Measurements from ENCODE around the gene FAM222A. TPM values are rescaled to one million over a fixed set of nuclear protein-coding genes. Genes with fewer than 3 reads are reported as not detected.

FAM222A gene
- total and polyA plus RNA-seq, 2 of the 8 experiments (the other 6 are each of a cell fraction or from before 2014, with no cell fraction given) = 0.94 to 1.1 TPM

DNA sequence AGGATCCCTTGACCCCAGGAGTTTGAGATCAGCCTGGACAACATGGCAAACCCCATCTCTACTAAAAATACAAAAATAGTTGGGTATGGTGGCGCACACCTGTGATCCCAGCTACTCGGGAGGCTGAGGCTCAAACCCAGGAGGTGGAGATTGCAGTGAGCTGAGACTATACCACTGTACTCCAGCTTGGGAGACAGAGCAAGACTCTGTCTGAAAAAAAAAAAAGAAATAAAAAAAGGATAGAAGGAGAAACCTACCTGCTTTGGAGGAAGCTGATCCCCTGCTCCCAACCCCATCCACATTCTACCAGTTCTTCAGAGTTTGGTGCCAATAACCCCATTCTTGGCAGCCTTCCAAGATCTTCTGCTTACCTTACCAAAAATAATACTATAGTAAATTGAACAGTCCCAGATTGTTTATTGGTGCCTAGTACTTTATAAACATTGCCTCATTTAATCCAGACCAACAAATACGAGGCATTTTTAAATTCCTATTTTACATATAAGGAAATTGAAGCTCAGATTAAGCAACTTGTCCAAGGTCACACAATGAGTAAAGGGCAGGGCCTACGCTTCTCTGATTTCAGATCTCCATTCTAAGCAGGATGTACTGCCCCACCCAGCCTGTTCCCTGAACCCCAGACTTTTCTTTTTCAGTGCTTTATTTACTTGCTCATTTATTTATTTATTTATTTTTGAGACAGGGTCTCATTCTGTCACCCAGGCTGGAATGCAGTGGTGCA is 33.2 kb upstream of the FAM222A start:
- TF ChIP-seq JUND (IDR thresholded peaks at IDR 0.05; ENCODE audit: low read length) = no peak
- no peak for TF ChIP-seq SAP30 (IDR thresholded peaks at IDR 0.05; ENCODE audit: insufficient read depth, insufficient replicate concordance, low read length)
- no peak for TF ChIP-seq SRF (IDR thresholded peaks at IDR 0.05; ENCODE audit: low read depth, low read length)
- TF ChIP-seq RAD21 (IDR thresholded peaks at IDR 0.05 in 1 of 2, conservative IDR thresholded peaks at IDR 0.05 in 1 of 2; ENCODE audit: low read depth in 2 of 2, low read length in 2 of 2) = no peak
- TF ChIP-seq SP1 (IDR thresholded peaks at IDR 0.05; ENCODE audit: low read depth, low read length) = no peak
- TF ChIP-seq ASH2L (IDR thresholded peaks at IDR 0.05; ENCODE audit: low read length) = no peak
- Histone ChIP-seq H3K36me3 (ENCODE audit: control insufficient read depth in 2 of 4, insufficient read depth in 4 of 4, low read length in 3 of 4) (no peaks in the 10 kb centered on the region), H3K4ac (replicated peaks; ENCODE audit: insufficient read length, low read depth, low read length) (no peak overlapping the region), H3K23me2 (ENCODE audit: low read depth, low read length) (peaks cover 6% of the 10 kb centered on the region; the same call in 1 of the 2 replicates), H2AFZ (ENCODE audit: low read length) (no peak overlapping the region), H4K5ac (ENCODE audit: insufficient read length, low read depth, low read length) (no peak overlapping the region), H2BK15ac (ENCODE audit: low read length) (no peak overlapping the region), H3K79me2 (ENCODE audit: control insufficient read depth in 1 of 2, insufficient read depth in 2 of 2, low read length in 2 of 2) (no peaks in the 10 kb centered on the region), H3K18ac (ENCODE audit: extremely low read depth, low read length) (no peak overlapping the region), H3K4me3 (ENCODE audit: extremely low read depth in 1 of 4, insufficient read depth in 2 of 4, low read depth in 3 of 4, low read length in 4 of 4) (no peak overlapping the region), H3K4me1 (replicated peaks in 1 of 4; ENCODE audit: control insufficient read depth in 3 of 4, insufficient read depth in 4 of 4, low read length in 3 of 4) (peaks cover 0 to 8% (median 4%) of the 10 kb centered on the region in 4 experiments; a peak in 4 of 7 replicates), H3K14ac (ENCODE audit: insufficient read length) (no peak overlapping the region), H4K8ac (ENCODE audit: extremely low read depth, insufficient read depth, low read length) (no peak overlapping the region), H3K9ac (replicated peaks in 1 of 4; ENCODE audit: extremely low read depth in 1 of 4, low read depth in 3 of 4, low read length in 3 of 4) (no peak overlapping the region), H3K27me3 (replicated peaks in 1 of 4; ENCODE audit: control insufficient read depth in 3 of 4, extremely low read depth in 1 of 4, insufficient read depth in 3 of 4, low read length in 3 of 4) (peaks cover 0 to 7% (median under 1%) of the 10 kb centered on the region in 4 experiments; a peak in 4 of 7 replicates), H2BK120ac (replicated peaks; ENCODE audit: low read depth, low read length) (no peak overlapping the region), H4K20me1 (replicated peaks in 1 of 2; ENCODE audit: control insufficient read depth in 1 of 2, insufficient read depth in 2 of 2, low read length in 2 of 2) (no peaks in the 10 kb centered on the region), H3K56ac (replicated peaks; ENCODE audit: insufficient read length, low read depth, low read length) (no peak overlapping the region), H2BK12ac (ENCODE audit: low read depth, low read length) (no peak overlapping the region), H2AK5ac (ENCODE audit: low read depth, low read length) (no peak overlapping the region), H2BK5ac (ENCODE audit: low read depth, low read length) (no peak overlapping the region), H3K23ac (ENCODE audit: insufficient read length) (no peak overlapping the region), H3K9me3 (ENCODE audit: insufficient read depth in 2 of 2, low read depth in 1 of 2, low read length in 1 of 2) (no peaks in the 10 kb centered on the region), H3K27ac (ENCODE audit: low read depth, low read length) (no peak overlapping the region), H2BK20ac (ENCODE audit: low read length) (no peak overlapping the region), H3K79me1 (ENCODE audit: low read depth, low read length) (no peaks in the 10 kb centered on the region), H3K4me2 (ENCODE audit: insufficient read depth in 1 of 2, low read depth in 2 of 2, low read length in 2 of 2) (no peak overlapping the region), H4K91ac (replicated peaks; ENCODE audit: insufficient read length, low read length) (no peak overlapping the region)
- FAIRE-seq (no peak), DNase-seq (ENCODE audit: low read depth in 1 of 2, low spot score in 2 of 2) (no peak)
- ChIA-PET POLR2A (ENCODE audit: partially characterized antibody) (interaction anchor here (1.5 kb wide), 1 partner anchor 9 kb away, joined by 4 read pairs; no protein-coding TSS in a partner anchor), CTCF (ENCODE audit: partially characterized antibody) (interaction anchor here (1.2 to 2.5 kb wide), 4 partner anchors 13 to 95 kb away, joined by 3 to 9 read pairs (median 4); no protein-coding TSS in a partner anchor)
- WGBS, 2 experiments (ENCODE audit: extremely low coverage in 1 of 2, insufficient coverage in 1 of 2, insufficient read length in 1 of 2, insufficient replicate concordance in 2 of 2, low coverage in 1 of 2, low lambda C conversion rate in 2 of 2, missing lambda C conversion rate in 1 of 2) = 87% methylated on average over 4 of the region's 4 CpGs; no CpG with 5 or more reads in 1 of the 2 experiments
